Prostate gland (tissue), 2 donors: ENCODE measurements around the gene GLIS1. TPM values are rescaled to one million over a fixed set of nuclear protein-coding genes. Genes with fewer than 3 reads are reported as not detected.

Experiments
- DNase-seq: peaks from one replicate; pipeline ENCODE4 v3.0.0-alpha.2; 2019; ENCODE audit warnings: low spot score
- H3K27ac ChIP-seq, 2 donors: fragments of 200-600 bp; sonication (generic); 2 replicates each; pipeline ENCODE4 v1.5.1; 2017 to 2019
- H3K27me3 ChIP-seq: fragments of 200-600 bp; sonication (generic); replicated peaks from 2 replicates; pipeline ENCODE4 v1.5.1; 2019; ENCODE audit not compliant: insufficient read depth
- H3K36me3 ChIP-seq, 2 donors: fragments of 200-600 bp; sonication (generic); 1 replicate in 1 of 2; 2 replicates in 1 of 2; pipeline versions ENCODE4 v1.5.1 to v1.8.1; 2017 to 2019
- H3K4me1 ChIP-seq: fragments of 200-600 bp; sonication (generic); replicated peaks from 2 replicates; pipeline ENCODE4 v1.5.1; 2019
- H3K4me3 ChIP-seq, 2 donors: fragments of 200-600 bp; sonication (generic); 2 replicates each; pipeline ENCODE4 v1.5.1; 2017 to 2019
- H3K9me3 ChIP-seq: fragments of 200-600 bp; sonication (generic); 2 replicates; pipeline ENCODE4 v1.5.1; 2017
- CTCF ChIP-seq, 4 experiments: fragments of 200-600 bp in 2 of 4; fragments of 450-650 bp in 2 of 4; sonication (generic) in 2 of 4; IDR thresholded peaks; 1 replicate in 3 of 4; 2 replicates in 1 of 4; pipeline ENCODE4 v1.5.1; 2016 to 2019; ENCODE audit warnings: antibody characterized with exemption in 4 of 4, mild to moderate bottlenecking in 2 of 4, moderate library complexity in 2 of 4
- POLR2A ChIP-seq: fragments of 450-650 bp; IDR thresholded peaks from one replicate; pipeline ENCODE4 v1.6.1; 2016; ENCODE audit warnings: antibody characterized with exemption, mild to moderate bottlenecking
- POLR2AphosphoS5 ChIP-seq: sonication (generic); formaldehyde crosslinking; IDR thresholded peaks from one replicate; pipeline ENCODE4 v1.6.1; 2017; ENCODE audit warnings: antibody characterized with exemption
- whole genome bisulfite sequencing: methylation state at CpG from one replicate; pipeline ENCODE4 v1.1.5; 2018; 5-methylcytosine and 5-hydroxymethylcytosine counted together
- intact Hi-C: fragments of 100-400 bp; cut with DNase I; formaldehyde crosslinking; loops from one replicate; pipeline ENCODE4 v1.14.2; 2022
- total RNA-seq, 2 donors: library from RNA; depleted of rRNA; stranded (reverse); fragments of >200 nt; gene quantifications; one replicate each; pipeline ENCODE4 v1.1.0, GENCODE V29; 2016

Gene GLIS1
- total RNA-seq, 2 donors from 2014 or later = 1.1 to 8.1 TPM

- Histone ChIP-seq H3K9me3 (no peaks in the 10 kb centered on the region), H3K27me3 (no peaks in the 10 kb centered on the region), H3K4me3 (no peak overlapping the region), H3K27ac (no peak overlapping the region), H3K4me1 (no peaks in the 10 kb centered on the region), H3K36me3 (no peaks in the 10 kb centered on the region)
- no peak for DNase-seq
- intact Hi-C loops = no loop called here
- WGBS = 71% methylated on average over 5 of the region's 5 CpGs
- TF ChIP-seq POLR2A (no peak), POLR2AphosphoS5 (no peak), CTCF (IDR thresholded peaks at IDR 0.05) (no peak)
Observed at GRCh38 chr1:53542551-53542950, 196.4 kb downstream of the GLIS1 start.

- Histone ChIP-seq H3K27ac (no peak overlapping the region), H3K9me3 (no peaks in the 10 kb centered on the region)
Observed at GRCh38 chr1:53541761-53542550, 197.0 kb downstream of the GLIS1 start.

GRCh38 chr1:53541263-53541625, 197.7 kb downstream of the GLIS1 start:
- TF ChIP-seq POLR2AphosphoS5 = no peak
- TF ChIP-seq POLR2A = no peak
- no peak for TF ChIP-seq CTCF (IDR thresholded peaks at IDR 0.05)
- Histone ChIP-seq H3K27ac (no peak overlapping the region), H3K27me3 (no peaks in the 10 kb centered on the region), H3K9me3 (no peaks in the 10 kb centered on the region), H3K36me3 (no peaks in the 10 kb centered on the region), H3K4me1 (no peaks in the 10 kb centered on the region), H3K4me3 (no peak overlapping the region)
- 86% methylated on average over 2 of the region's 2 CpGs for WGBS
- intact Hi-C loops = no loop called here
- DNase-seq = no peak

More at GRCh38 chr1:53541761-53542550, 197.0 kb downstream of the GLIS1 start:
- no peaks in the 10 kb centered on the region for H3K4me1 ChIP-seq
- TF ChIP-seq POLR2A = no peak
- TF ChIP-seq CTCF (IDR thresholded peaks at IDR 0.05) = peak in 1 of 4 experiments; percentile 23
- no peak for TF ChIP-seq POLR2AphosphoS5
- H3K27me3 ChIP-seq = no peaks in the 10 kb centered on the region
- intact Hi-C loops = no loop called here
- DNase-seq = no peak
- WGBS = 79% methylated on average over 15 of the region's 15 CpGs
- no peaks in the 10 kb centered on the region for H3K36me3 ChIP-seq
- no peak overlapping the region for H3K4me3 ChIP-seq

- TF ChIP-seq POLR2AphosphoS5 = no peak
- TF ChIP-seq CTCF (IDR thresholded peaks at IDR 0.05) = no peak
- no peak for TF ChIP-seq POLR2A
- no peaks in the 10 kb centered on the region for H3K27me3 ChIP-seq
- no peaks in the 10 kb centered on the region for H3K9me3 ChIP-seq
- DNase-seq = no peak
- no peak overlapping the region for H3K4me3 ChIP-seq
- no peaks in the 10 kb centered on the region for H3K36me3 ChIP-seq
- 98% methylated on average over 14 of the region's 14 CpGs for WGBS
- no peaks in the 10 kb centered on the region for H3K4me1 ChIP-seq
- intact Hi-C loops = no loop called here
- H3K27ac ChIP-seq = no peak overlapping the region
Observed at GRCh38 chr1:53540604-53541262, 198.2 kb downstream of the GLIS1 start.
